ENCODE results near the gene LAMA3.

Gene LAMA3

DNA sequence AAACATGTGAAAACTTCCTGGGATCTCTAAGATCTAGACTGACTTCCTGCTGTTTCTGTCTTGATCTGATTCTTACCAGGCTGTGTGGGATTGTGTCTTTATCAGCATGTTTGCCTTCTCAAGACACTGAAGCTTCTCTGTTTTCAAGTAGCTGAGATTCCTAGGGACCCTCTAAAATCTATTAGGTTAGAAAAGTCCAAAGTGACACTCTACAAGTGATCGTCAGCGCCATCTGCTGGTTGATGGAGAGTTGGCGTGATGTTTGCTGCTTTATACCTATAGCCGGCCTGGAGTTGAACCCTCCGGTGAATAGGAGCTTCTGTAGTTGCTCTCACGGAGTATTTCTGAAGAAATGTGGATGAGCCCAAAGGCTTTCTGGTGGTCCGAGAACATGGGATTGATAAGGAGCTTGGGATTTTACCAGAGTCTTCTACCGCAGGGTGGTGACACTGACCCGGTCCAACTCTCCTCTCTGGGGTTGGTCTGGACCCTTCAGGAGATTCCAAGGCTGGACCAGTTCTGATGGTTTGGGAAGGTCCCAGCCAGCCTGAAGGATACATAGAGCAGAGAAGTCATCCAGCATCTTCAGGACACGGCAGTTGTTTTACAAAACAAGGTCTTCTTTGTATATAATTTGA lies 229.3 kb downstream of the LAMA3 start:
- DNase-seq: peak; percentile 75

DNA sequence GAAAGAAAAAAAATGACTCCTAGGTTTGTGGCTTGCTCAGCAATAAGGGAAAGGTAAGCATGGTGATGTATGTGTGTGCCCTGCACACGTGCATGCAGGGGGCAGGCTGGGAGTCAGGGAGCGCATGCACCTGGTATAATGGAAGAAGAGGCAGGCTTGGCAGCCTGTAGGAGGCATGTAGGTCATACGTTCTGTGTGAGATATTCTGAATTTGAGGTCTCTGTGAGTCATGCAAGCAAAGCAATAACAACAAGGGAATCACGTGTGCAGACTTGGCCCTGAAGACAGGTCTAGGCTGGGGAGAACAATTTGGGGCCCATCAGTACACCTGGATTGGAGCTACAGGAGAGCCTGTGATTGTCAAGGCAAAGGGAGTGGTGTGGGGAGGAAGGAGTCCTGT lies 230.8 kb downstream of the LAMA3 start:
- no peak for DNase-seq

DNA sequence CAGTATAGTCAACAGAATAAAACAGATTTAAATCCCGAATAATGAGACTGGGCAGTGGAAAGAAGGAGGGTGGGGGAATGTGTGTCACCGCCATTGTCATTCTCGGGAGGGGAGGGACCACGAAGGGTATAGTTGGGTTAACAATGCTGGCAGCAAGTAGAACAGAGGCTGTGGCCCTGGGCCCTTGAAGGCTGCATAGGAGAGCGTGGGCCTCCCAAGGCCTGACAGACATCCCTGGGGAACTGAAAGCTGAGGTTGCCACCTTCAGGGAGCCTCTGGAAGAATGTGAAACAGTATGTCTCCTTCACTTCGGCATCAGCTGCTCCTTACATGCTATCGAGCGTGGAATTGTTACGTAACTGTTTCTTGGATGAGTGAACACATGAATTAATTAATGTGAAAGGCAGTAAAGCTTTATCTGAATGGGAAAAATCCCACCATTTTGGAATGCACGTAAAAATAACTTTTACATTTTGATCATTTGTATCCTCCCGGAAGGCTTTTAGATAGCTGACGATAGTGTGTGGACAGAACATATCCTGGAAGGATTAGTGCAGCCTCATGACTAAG lies 232.5 kb downstream of the LAMA3 start:
- DNase-seq: no peak

DNA sequence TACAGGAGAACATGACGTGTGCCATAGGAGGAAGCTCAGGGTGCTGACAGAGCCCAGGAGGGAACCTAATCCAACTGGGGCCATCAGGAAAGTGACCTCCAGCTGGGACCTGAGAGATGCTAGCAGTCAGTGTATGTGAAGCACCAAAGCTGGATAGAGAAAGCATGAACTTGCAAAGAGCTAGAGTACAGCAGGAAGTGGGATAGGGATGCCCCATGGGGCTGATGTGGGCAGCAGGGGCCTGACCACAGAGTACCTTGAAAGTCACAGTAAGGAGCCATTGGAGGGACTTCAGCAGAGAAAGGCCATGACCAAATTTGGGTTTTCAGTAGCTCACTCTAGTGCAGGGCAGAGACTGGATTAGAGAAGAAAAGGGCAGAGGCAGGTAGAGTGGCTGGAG lies 233.7 kb downstream of the LAMA3 start:
- DNase-seq: no peak

GRCh38 chr18:23924813-23925212 lies 235.6 kb downstream of the LAMA3 start:
- DNase-seq: no peak

DNA sequence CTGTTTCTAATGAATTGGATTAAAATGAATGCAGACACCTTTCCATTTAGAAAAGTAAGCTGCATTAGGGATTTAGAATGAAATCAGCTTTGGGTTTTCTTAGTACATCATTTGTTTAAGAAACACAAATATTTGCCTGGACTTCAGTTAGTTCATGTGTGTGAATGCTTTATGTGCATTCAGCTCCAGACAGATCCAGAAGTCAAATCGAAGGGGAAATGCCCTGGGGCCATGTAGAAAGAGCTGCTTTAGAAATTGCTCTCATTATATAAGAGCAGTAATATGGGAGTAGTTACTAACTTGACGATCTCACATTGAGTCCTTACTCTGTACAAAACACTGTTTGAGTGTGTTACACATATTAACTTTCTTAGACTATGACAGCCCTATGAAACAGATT lies 237.3 kb downstream of the LAMA3 start:
- DNase-seq: no peak

DNA sequence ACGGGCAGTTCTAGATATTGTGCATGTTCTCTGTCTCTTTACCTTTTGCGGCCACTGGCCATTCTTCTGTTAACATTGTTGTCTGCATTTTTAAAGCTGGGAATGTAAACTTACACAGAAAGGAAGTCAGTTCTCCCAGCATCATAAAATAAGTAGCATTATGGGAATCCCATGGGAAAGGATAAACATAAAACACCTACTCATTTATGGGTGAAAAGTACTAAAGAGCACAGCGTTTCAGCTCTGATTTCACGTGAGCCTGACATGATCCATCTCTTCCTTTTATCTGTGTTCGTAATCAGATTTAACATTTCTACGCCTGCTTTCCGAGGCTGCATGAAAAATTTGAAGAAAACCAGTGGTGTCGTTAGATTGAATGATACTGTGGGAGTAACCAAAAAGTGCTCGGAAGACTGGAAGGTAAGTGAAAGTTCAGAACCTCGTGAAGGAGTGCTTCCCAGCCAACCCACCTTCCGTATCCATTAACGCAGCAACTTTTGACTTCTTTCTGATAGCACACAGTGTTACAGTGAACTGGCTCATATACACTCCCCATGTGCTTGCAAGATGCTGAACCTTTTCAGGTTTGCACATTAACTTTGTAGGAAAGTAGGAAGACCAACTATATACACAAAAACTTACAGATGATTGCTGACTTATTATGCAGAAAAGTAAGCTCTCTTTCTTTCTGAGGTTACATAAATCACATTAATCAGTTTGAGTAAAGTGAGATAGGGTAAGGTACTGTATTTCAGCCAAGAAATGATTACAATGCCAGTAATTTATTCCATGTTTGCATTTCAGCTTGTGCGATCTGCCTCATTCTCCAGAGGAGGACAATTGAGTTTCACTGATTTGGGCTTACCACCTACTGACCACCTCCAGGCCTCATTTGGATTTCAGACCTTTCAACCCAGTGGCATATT lies 238.8 kb downstream of the LAMA3 start:
- DNase-seq: no peak

DNA sequence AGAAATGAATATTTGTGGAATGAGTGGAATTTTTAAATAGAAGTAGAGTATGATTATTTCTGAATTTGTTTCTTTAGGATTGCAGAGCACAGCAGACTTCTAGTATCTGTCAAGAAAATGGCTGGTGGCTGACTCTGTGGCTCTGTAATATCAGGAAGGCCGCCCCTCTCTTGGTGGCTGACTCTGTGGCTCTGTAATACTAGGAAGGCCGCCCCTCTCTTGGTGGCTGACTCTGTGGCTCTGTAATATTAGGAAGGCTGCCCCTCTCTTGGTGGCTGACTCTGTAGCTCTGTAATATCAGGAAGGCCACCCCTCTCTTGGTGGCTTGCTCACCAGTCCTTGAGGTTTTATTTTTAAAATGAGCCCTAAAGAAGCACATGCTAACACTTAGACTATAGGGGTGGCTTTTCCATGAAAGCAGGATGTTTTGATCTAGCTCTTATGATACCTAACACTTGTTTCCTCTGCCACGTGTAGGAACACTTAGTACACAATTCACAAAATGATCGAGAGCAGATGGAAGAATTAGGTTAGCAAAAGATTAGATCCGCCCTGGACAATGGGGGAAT lies 240.2 kb downstream of the LAMA3 start:
- DNase-seq: no peak

- DNase-seq: no peak
Observed at GRCh38 chr18:23930002-23930401, 240.7 kb downstream of the LAMA3 start.

DNA sequence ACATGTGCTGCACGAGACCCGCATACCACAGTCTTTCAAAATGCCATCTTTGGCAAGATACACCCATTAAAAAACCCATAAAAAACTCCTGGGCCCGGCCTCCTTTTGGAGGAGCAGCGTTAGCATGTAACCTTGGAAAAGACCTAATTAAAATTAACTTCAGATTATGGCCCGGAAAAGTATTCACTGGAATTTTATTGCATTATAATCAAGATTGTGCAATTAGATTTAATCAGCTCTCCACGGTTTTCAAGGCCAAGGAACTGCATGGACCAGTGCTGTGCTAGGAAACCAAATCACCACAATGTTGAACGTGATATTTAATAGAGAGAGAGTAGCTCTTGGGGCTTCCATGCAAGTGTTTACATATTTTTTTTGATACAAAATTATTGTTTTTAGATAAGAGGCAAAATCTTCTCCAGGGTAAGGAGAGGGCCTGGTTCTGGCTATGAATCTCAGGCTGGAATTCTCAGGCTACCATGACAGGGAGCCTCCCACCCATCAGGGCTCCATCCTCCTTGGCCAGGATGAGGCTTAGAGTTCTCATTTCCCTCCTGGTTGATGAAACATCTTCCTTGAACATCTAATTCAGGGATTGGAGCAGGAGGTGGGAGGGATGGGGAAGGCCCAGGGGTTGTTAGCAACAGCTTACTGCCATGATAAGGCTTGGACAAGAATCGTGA lies 243.3 kb downstream of the LAMA3 start:
- no peak for DNase-seq

- DNase-seq: no peak
Observed at GRCh38 chr18:23933407-23933806, 244.2 kb downstream of the LAMA3 start.

GRCh38 chr18:23934252-23934651 lies 245.0 kb downstream of the LAMA3 start:
- no peak for DNase-seq

GRCh38 chr18:23934863-23935262 lies 245.6 kb downstream of the LAMA3 start:
- DNase-seq: no peak

DNA sequence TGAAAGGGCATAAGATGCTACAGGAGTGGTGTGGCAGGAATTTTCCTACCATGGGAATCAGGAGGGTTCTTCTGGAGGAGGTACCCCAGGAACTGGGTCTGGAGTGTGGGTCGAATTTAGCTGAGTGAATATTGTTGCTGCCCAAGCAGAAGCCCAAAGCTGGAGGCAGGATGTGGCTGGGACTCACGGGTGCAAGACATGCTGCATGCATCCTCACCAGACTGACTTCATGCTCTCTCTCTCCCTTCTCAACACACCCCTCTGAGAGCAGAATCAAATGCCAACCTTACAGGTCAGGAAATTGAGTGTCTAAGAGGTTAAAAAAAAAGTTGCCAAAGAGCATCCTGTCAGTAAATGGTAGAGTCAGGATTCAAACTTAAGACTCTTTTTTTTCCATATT lies 246.6 kb downstream of the LAMA3 start:
- no peak for DNase-seq

DNA sequence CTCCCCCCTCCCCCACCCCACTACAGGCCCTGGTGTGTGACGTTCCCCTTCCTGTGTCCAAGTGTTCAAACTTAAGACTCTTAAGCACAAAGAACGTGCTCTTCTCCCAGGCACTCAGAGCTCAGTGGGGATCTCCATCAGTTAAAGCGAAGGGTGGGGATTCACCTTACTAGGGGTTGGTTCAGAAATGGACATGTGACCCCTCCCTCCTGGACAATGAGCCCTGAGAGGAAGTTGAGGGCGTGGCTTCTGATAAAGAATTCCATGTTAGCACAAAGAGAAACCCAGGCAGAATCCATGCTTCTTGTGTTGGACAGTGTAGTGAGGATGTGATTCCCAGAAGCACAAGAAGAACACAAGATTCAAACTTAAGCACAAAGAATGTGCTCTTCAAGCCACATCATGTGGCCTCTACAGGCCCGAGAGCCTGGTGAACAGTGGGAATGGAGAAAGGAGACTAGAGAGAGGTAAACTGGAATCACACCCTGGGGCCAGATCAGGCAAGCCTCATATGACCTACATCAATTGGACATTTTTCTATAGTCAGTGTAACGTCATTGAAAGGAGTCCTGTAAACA lies 247.2 kb downstream of the LAMA3 start:
- no peak for DNase-seq

- DNase-seq: no peak
Observed at GRCh38 chr18:23938043-23938756, 248.9 kb downstream of the LAMA3 start.

DNA sequence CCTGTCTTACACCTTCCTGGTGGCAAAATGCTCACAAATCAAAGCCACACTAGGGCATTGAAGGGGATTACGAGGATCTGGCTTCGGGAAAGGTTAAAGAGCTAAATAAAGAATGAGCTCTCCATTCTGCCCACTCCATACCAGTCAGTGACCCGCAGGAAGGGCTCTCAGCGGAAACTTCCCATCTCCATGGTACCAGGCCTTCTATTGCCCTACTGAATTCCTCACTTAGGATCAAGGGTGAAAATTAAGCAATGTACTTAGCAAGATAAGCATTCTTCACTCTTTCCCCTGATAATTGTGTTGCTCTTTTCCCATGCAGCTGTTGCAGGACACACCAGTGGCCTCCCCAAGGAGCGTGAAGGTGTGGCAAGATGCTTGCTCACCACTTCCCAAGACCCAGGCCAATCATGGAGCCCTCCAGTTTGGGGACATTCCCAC lies 249.7 kb downstream of the LAMA3 start:
- DNase-seq: no peak

DNA sequence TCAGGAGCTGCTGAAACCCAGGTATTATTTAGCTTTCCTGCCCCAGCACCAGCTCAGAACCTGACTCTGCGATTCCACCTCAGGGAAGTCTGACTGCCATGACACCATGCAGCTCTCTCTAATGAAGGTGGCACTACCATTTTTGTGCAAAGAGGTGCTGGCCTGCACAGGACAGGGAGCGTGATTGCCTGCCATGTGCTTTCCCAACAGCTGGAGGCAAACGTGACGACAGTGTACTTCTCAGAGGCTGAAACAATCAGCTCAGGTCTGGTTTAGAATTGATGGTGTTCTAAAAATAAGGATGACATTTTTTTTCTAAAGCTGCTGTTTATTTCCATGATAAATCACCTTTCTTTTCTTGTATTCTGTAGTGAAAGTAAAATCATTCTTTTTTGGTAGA lies 250.1 kb downstream of the LAMA3 start:
- no peak for DNase-seq

DNA sequence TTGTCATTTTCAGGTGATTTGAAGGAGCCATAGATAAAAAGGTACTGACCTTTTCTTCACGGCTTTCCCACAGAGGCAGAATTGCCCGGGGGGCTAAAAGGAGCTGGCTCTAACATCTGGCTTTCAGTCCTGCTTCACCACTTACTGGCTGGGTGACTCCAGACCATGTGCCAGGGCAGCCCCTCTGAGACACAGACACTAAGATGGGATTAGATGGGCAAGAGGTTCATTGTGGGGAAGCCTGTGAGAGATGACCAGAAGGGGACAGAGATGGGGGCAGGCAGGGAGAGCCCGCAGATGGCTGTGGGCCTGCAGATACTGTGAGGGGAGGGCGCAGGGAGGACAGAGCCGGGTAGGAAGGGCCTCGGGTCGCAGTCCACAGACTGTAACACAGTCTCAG lies 250.6 kb downstream of the LAMA3 start:
- no peak for DNase-seq

- DNase-seq: no peak
Observed at GRCh38 chr18:23941791-23942190, 252.5 kb downstream of the LAMA3 start.

DNA sequence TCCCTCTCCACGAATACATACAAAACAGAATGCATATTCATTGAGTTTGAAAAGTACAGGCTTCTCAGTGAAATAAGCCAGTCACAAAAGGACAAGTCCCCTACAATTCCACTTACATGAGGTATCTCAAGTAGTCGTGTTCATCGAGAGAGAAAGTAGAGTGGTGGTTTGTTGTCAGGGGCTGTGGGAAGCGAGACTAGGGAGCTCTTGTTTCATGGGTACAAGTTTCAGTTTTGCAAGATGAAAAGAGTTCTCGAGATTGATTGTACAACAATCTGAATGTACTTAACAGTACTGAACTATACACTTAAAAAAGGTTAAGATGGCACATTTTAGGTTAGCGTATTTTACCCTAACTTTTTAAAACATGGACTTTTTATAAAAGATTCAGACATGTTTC lies 253.9 kb downstream of the LAMA3 start:
- no peak for DNase-seq
